A172 (cell line): ENCODE measurements around the gene ILF3. TPM values are rescaled to one million over a fixed set of nuclear protein-coding genes. Genes with fewer than 3 reads are reported as not detected.
A peak's percentile ranks its signal among the peaks of the same experiment; 100 is the strongest.
"Not testable (repeated sequence)": the region's sequence is repeated elsewhere in the genome, so short reads cannot be mapped to it uniquely, and the experiment has no call there.

Experiments used
- DNase-seq: peaks from one replicate; pipeline ENCODE4 v3.0.0-alpha.2; 2015; ENCODE audit warnings: low spot score
- total RNA-seq: library from RNA; depleted of rRNA; stranded (reverse); fragments of >200 nt; shearing (Covaris generic); gene quantifications from 2 replicates; pipeline ENCODE4 v1.2.3, GENCODE V29; 2014

ILF3 gene
- total RNA-seq, 1 experiment from 2014 or later: 172 TPM

DNA sequence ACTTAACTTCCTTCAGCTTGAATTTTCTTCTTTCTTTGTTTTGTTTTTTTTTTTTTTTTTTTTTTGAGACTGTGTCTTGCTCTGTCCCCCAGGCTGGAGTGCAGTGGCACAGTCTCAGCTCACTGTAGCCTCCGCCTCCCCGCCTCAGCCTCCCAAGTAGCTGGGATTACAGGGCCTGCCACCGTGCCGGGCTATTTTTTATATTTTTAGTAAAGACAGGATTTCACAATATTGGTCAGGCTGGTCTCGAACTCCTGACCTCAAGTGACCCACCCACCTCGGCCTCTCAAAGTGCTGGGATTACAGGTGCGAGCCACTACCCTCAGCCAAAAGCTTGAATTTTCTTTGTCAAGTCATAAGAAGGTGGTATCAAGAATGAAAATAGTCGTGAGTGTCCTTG lies 21.1 kb downstream of the ILF3 start:
- not testable (repeated sequence) for DNase-seq

DNA sequence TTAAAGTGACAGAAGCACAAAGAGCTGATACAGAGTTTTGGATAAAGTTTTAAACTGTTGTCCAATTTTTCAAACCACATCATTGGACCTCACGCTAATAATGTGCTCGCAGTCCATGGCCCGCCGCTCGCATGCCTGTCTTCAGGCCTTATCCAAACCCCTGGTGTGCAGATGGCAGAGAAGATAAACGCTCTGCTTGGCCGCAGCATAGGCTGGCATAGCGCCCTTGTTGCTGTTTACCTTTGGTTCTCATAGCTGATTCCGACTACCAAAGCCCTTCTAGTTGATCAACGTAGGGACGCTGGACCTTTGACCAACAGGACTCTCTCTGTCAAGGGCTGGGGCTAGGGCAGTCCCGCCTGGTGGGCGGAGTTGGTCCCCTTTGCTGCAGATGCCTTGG lies 23.6 kb downstream of the ILF3 start:
- no peak for DNase-seq

DNA sequence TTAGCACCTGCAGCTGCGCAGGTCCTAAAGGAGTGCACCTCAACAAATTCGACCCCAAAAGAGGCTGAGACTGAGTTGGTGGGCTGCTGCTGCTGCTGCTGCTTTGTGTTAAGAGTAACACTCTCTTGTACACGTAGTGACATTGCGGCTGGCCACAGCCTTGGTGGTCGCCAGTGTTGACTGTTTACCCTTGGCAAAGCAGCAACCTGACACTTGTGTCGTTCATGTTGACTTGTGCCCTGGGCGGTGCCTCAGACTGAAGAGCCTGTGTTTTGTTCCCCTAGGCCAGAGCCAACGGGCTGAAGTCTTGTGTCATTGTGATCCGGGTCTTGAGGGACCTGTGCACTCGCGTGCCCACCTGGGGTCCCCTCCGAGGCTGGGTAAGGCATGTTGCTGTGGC lies 24.7 kb downstream of the ILF3 start:
- no peak for DNase-seq

DNA sequence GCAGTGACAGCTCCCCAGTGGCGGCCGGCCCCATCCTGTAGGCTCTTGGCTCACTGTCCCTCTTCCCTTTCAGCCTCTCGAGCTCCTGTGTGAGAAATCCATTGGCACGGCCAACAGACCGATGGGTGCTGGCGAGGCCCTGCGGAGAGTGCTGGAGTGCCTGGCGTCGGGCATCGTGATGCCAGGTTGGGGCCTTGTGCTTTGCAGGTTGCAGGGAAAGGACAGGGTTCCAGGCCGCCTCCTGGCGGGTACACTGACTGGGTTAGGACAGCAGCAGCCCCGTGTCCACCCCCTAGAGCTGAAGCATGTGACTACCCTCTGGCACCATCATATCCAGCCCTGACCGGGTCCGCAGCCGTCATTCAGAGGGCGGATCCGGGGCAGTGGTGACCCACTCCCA lies 25.6 kb downstream of the ILF3 start:
- no peak for DNase-seq

DNA sequence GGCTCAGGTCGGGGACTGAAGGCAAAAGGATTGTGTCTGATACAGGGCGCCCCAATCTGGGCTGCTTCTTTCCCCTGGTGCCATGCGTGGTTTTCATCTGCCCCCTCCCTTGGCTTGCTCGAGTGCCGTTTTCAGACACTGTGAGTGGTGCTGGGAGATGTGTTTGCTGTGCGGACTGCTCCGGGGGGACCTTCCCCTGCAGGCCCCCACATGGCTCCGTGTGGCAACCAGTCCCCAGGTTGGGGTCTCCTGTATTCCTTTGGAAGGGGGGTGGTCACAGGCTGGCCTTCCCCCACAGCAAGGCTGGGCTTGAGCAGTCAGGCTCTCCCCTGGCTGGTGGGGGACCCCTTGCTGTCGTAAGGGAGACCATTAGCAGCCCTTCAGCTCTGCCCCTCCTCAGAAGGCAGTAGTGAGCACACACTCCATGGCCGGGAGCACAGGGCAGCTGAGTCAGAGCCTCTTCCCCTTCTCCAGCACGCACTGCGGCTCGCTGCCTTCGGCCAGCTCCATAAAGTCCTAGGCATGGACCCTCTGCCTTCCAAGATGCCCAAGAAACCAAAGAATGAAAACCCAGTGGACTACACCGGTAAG lies 26.5 kb downstream of the ILF3 start:
- no peak for DNase-seq

DNA sequence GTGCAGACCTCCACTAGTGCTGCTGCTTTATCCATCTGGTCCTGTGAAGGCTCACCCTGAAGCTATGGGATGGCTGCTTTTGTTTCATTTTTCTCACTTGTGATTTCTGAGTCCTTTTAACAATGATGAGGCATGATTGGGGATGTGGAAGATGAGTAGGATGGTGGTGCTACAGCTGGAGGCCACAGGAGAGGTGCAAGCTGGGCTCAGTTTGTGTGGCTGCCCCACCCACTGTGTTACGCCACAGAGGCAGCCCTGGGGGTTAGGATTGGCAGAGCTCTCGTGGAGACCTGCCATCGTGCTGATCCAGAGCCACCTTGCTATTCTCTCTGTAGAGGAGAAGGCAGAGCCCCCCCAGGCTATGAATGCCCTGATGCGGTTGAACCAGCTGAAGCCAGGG lies 27.5 kb downstream of the ILF3 start:
- no peak for DNase-seq

DNA sequence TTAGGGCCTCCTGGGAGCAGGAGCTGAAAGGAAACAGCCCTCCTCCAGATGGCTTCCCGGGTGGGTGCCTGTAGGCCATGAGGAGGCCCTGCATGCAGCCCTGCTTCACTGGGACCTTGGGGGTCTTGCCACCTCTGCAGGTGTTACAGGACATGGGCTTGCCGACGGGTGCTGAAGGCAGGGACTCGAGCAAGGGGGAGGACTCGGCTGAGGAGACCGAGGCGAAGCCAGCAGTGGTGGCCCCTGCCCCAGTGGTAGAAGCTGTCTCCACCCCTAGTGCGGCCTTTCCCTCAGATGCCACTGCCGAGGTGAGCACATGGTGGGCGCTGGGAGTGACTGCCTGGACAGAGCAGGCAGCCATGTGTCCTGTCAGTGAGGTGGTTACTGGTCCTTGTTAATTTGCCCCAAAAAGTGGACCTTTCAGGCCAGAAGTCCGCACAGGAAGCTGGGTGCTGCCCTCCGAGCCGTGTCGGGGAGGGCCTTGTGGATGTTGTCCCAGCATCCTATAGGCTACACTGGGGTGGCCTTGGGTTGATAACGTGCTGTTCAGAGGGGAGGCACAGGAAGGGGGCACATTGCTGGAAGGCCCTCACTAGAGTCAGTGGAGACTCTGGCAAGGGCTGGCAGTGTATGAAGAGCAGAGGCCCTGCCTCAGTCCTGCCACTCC lies 28.4 kb downstream of the ILF3 start:
- no peak for DNase-seq

DNA sequence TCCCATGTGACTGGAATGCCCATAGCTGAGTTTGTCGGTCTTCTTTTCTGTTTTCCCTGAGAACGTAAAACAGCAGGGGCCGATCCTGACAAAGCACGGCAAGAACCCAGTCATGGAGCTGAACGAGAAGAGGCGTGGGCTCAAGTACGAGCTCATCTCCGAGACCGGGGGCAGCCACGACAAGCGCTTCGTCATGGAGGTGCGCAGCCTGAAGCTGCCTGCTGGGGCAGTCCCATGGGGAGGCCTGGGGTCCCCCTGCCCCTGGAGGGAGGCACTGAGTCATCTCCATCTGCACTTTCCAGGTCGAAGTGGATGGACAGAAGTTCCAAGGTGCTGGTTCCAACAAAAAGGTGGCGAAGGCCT lies 28.9 kb downstream of the ILF3 start:
- DNase-seq: no peak

DNA sequence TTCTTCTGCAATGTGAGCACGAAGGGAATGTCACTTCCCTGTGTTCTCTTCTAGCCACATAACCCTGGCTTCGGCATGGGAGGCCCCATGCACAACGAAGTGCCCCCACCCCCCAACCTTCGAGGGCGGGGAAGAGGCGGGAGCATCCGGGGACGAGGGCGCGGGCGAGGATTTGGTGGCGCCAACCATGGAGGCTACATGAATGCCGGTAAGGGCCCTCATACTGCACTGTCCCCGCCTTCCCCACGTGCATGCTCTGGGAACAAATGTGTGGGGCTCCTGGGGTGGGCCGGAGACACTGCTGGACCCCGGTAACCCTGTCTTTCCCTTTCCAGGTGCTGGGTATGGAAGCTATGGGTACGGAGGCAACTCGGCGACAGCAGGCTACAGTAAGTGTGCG lies 29.4 kb downstream of the ILF3 start:
- DNase-seq: no peak

DNA sequence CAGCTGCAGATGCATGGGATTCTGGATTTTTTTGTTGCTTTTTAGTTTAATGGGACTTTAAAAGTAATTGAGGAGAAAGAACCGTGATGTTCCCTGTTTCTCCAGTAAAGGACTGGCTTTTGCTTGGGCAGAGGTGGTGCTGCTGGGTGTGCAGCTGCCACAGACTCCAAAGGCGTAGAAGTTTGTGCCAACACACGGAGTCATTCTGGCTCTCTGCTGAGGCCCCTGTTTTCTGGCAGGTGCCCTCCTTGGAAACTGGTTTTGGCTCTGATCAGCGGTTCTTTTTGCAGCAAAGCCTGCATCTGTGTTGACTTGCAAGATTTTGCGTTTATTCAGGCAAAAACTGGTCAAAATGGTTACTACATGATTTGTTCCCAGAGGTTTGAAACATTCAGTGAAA lies 31.1 kb downstream of the ILF3 start:
- no peak for DNase-seq

DNA sequence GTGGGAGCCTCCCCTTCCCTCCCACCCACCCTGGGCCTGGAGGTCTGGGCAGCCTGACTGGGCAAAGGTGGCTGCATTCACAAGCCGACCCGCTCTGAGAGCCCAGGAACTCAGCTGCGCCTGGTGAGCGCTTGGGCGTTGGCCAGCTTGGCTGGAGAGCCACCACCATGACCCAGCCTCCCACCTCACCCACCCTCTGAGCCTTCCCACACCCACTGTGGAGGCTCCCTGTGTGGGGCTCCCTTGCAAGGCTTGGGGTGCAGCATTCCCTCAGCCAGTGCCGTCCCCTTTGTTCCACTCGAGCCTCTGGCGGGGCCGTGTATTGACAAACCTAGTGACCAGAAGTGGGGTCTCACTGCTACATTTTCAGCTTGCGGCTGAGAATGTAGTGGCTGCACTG lies 32.0 kb downstream of the ILF3 start:
- DNase-seq: no peak

DNA sequence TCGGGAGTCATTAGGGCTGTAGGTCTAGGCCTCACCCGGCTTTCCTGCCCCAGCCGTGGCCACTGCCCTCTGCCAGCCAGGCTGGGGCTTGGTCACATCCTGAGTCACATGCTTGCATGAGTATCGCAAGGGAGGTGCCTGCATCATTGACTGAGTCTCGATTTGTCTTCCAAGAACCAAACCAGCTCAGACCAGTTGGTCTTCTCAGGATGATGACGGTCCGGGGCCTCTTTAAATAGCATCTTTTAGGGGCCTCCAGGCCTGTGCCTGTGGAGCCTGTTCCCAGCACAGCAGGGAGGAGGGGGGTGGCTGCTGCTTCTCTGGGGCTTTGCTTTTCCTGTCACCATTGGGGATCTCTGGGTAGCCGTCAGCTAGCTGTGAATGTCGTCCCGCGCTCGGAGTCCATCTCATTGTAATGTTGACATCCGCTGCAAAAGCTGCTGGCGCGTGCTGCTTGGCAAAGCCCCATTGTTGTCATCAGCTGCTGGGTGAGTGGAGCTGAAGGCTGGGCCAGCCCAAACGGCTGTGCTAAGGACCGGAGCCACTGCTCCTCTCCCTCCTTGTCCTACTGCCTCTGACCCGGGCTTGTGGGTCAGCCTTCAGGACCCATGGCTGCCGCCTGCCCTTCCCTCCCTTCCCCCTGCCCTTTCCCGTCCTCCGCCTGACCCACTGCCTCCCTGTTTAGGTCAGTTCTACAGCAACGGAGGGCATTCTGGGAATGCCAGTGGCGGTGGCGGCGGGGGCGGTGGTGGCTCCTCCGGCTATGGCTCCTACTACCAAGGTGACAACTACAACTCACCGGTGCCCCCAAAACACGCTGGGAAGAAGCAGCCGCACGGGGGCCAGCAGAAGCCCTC lies 32.7 kb downstream of the ILF3 start:
- peak; percentile 60 for DNase-seq

DNA sequence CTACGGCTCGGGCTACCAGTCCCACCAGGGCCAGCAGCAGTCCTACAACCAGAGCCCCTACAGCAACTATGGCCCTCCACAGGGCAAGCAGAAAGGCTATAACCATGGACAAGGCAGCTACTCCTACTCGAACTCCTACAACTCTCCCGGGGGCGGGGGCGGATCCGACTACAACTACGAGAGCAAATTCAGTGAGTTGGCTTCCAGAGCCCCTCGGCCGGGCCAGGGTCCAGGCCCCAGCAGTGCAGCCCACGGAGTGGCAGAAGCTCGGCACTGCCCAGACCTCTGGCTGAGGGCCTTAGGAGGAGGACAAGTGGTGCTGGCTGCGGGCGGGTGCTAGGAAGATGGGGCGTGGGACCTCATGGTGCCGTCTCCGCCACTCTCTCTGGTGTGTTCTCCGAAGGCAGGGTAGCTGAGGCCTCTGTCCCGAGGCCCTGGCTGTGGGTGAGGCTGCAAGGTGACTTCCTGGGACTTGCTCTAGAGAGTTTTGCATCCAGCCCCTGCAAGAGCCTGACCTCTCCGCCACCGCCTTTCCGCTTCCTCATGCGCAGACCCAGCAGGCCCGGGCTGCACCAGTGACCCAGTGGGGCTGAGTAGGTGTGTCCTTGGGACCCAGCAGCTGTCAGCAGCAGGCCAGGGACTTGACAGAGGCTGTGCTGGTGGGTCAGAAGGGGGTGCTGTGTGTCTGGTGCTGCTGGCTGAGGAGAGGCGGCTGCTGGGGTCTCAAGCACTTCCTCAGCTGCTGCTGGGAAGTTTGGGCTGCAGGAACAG lies 33.6 kb downstream of the ILF3 start:
- no peak for DNase-seq

DNA sequence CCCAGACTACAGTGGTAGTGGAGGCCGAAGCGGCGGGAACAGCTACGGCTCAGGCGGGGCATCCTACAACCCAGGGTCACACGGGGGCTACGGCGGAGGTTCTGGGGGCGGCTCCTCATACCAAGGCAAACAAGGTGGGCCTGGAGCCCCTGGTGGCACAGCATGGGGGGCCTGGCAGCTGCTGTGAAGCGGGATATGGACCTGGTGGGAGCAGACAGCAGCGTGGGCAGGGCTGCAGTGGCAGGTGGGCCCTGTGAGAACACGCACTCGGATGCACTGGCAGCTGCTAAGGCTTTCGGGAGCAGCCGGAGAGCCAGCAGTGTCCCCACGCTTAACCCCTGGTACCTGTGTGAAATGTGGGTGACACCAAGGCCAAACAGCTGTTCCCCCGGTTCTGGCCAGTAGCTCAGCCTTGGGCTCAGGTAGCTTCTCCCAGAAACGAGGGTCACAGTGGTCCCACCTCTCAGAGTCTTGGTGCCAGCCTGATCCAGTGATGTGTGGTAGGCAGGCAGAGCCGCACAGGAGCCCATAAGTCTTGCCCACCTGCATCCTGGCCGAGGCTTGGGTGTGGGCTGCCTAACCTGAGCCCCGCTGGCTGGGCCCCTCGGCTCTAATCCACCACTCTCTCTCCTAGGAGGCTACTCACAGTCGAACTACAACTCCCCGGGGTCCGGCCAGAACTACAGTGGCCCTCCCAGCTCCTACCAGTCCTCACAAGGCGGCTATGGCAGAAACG lies 34.6 kb downstream of the ILF3 start:
- no peak for DNase-seq

DNA sequence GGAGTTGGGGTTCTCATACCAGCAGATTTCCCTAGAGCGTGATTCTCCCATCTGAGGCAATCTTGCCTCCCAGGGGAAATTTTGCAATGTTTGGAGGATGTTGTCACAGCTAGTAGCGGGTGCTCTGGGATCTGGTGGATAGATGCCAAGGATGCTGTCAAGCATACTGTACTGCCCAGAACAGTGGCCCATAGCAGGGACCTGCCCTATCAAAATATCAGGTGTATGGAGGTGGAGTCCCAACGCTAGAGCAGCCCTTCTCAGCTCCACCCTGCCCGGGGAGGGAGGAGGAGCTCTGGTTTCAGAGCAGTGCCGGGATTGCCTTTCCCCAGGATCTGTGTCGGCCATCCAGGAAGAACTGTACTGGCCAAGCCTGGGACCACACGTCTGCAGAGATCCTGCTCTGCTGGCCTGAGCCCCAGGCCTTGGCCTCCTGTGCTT lies 36.2 kb downstream of the ILF3 start:
- DNase-seq: no peak

DNA sequence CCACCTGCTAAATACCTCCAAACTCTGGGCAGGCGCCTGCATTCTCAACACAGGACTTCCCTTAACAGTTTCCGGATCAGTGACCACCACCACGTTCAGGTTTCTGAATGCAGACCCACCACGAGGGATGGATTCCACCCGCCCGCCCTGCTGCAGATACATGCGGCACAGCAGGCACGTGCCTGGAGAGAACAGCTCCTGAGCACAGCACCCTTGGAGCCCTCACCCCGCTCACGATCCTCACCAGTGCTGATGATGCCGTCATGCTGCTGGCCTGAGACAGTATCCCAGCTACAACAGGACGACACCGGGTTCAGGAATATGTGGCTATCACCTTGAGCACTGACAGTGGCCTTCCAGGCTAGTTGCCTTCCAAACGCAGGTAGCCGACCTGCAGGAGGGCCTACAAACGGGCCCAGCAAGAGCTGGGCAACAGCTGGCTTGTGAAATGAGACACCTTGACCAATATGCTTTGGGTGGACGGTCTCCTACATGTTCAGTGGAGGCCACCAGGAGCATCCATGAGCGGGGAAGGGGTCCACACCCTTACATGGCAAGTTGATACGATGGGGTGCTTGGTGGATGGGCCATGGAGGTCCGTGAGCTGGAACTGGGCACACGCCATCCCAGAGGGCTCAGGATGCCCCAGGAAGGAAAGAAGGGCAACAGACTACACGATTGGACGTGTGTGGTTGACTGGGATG lies 37.2 kb downstream of the ILF3 start:
- DNase-seq: no peak

DNA sequence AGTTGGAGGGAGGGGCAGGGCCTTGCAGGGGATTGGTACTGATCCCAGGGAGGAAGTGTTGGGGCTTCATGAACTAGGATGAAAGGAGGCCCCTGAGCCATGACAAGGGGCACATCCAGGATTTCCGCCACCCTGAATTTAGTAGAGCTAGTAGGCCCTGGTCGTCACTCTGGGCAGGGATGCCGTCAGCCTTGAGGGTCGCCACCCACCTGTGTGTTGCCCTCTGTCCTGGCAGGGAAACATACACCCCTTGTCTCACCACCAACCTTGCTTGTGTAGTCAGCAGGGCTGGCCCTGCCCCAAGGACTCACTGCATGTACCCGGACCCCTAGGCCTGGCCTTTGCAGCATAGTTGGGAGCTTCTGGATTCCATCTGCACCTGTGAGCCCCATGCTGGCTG lies 37.7 kb downstream of the ILF3 start:
- no peak for DNase-seq

DNA sequence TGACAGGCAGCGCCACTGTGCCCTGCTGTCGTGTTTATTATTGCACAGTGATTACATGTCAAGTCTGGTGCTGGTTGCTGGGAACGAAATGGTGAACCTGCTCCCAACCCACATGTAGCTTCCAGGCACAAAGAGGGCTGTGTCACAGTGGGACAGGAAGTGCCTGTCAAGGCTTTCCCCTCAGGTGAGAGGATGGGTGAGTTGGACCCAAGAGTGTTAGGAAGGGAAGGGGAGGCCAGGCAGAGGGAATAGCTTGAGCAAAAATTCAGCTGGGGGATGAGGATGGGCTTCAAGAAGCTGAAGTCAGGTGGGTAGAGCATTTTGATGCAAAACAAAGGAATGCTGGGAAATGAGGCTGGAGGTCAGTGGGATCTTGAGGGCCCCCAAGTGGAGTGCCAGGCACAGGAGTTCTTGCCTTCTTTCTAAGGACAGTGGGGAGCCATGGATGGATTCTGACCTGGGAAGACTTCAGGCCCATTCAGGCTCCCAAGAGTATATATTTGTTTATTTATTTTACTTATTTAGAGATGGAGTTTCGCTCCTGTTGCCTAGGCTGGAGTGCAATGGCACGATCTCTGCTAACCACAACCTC lies 38.6 kb downstream of the ILF3 start:
- no peak for DNase-seq

DNA sequence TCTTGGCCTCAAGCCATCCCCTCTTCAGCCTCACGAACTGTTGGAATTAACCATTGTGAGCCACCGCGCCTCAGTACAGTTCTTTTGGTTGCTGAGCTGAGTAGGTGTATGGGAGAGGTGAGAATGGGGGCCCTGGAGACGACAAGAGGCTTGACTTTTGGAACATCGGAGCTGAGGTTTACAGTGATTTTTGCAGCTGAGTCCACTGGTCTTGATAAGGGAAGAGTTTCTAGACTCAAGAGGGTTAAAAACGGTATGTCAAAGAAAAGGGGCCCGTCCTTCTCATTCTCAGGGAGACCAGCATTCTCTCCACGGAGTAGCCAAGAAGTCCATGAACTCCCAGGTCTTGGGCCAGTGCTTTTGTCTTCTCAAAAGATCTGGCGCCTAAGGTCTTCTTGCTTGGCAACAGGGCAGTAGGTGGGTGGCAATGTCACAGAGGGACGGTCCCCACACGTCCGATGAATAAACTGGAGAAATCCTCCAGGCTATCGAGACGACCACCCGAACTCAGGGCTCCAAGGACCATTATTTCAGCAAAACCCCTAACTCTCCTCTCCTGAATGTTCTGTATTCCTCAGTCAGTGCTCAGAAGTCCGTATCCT lies 40.7 kb downstream of the ILF3 start:
- DNase-seq: no peak
